HepG2 (cell line): ENCODE measurements around the gene ASCC3. TPM values are rescaled to one million over a fixed set of nuclear protein-coding genes. Genes with fewer than 3 reads are reported as not detected.

Source experiments
- ATAC-seq: fragments of 200-7000 bp; cut with Tn5 transposase; 3 replicates; pipeline ENCODE4 v1.9.1; 2020; ENCODE audit warnings: mild to moderate bottlenecking, moderate library complexity
- BruUV-seq: library from RNA; stranded (reverse); fragments of 400-500 nt; replicated peaks from 2 replicates; lab custom pipeline; 2021; lab: Mats Ljungman, UMichigan
- CTCF ChIA-PET: fragments of 300-600 bp; formaldehyde crosslinking; extraction: SDS; loops from one replicate; lab custom pipeline; 2021; ENCODE audit warnings: low total read pairs, inconsistent platforms, low intra/inter-chr PET ratio; lab: Yijun Ruan, JAX
- POLR2A ChIA-PET: fragments of 350-600 bp; sonication (Branson Sonifier 250); formaldehyde crosslinking; loops from one replicate; lab custom pipeline; 2020; ENCODE audit warnings: antibody characterized with exemption, inconsistent platforms; lab: Yijun Ruan, JAX
- DNase-seq: peaks from one replicate; pipeline ENCODE4 v3.0.0-alpha.2; 2015; ENCODE audit warnings: low spot score
- FAIRE-seq: peaks from 3 replicates; lab custom pipeline; 2011; peaks lifted over from hg19 to GRCh38; lab: Jason Lieb, UNC
- H2AFZ ChIP-seq: one replicate; pipeline ENCODE4 v1.6.1; 2011; ENCODE audit warnings: low read length, inconsistent platforms
- H3K27ac ChIP-seq: fragments of 300-600 bp; 3 replicates; pipeline ENCODE4 v1.8.0; 2011; ENCODE audit warnings: mixed run types, mild to moderate bottlenecking, mixed read lengths, low read length, inconsistent platforms; ENCODE audit not compliant: insufficient read depth; ENCODE audit errors: extremely low read length
- H3K27me3 ChIP-seq, 2 experiments: fragments of 200-600 bp in 1 of 2; 2 replicates in 1 of 2; 3 replicates in 1 of 2; pipeline versions ENCODE4 v1.6.0 to v1.8.0; 2011; ENCODE audit warnings: low read length in 2 of 2, mild to moderate bottlenecking in 2 of 2, moderate library complexity in 2 of 2, inconsistent platforms in 1 of 2; ENCODE audit not compliant: insufficient read depth in 2 of 2, control insufficient read depth in 1 of 2
- H3K36me3 ChIP-seq, 2 experiments: fragments of 200-600 bp in 1 of 2; replicated peaks in 1 of 2; 2 replicates in 1 of 2; 3 replicates in 1 of 2; pipeline versions ENCODE4 v1.5.1 to v1.8.0; 2011; ENCODE audit warnings: low read length in 2 of 2, inconsistent platforms in 1 of 2; ENCODE audit not compliant: insufficient read depth in 2 of 2, control insufficient read depth in 1 of 2
- H3K4me1 ChIP-seq: 2 replicates; pipeline ENCODE4 v1.5.1; 2012; ENCODE audit warnings: low read length, inconsistent platforms; ENCODE audit not compliant: insufficient read depth
- H3K4me2 ChIP-seq: 2 replicates; pipeline ENCODE4 v1.6.0; 2011; ENCODE audit warnings: low read depth, low read length, inconsistent platforms
- H3K4me3 ChIP-seq, 3 experiments: fragments of 200-600 bp in 1 of 3; sonication (generic), shearing (Covaris generic) in 1 of 3; replicated peaks in 1 of 3; 2 replicates each; pipeline ENCODE4 v1.5.1; 2011 to 2016; ENCODE audit warnings: low read length in 3 of 3, inconsistent platforms in 2 of 3, low read depth in 2 of 3, mild to moderate bottlenecking in 2 of 3, control low read depth in 1 of 3, mixed read lengths in 1 of 3; ENCODE audit not compliant: insufficient read depth in 1 of 3
- H3K79me2 ChIP-seq: one replicate; pipeline ENCODE4 v1.6.1; 2011; ENCODE audit warnings: low read length, inconsistent platforms; ENCODE audit not compliant: insufficient read depth
- H3K9ac ChIP-seq: 2 replicates; pipeline ENCODE4 v1.6.0; 2011; ENCODE audit warnings: mild to moderate bottlenecking, low read depth, low read length, inconsistent platforms; ENCODE audit not compliant: insufficient read depth
- H3K9me3 ChIP-seq: 2 replicates; pipeline ENCODE4 v1.5.1; 2012; ENCODE audit warnings: mild to moderate bottlenecking, low read length
- H4K20me1 ChIP-seq: 2 replicates; pipeline ENCODE4 v1.6.0; 2011; ENCODE audit warnings: inconsistent platforms, mild to moderate bottlenecking, low read length, moderate library complexity; ENCODE audit not compliant: insufficient read depth
- ADNP ChIP-seq: sonication (generic); formaldehyde crosslinking; IDR thresholded peaks from 2 replicates; pipeline ENCODE4 v1.4.0; 2020; ENCODE audit warnings: missing genetic modification reagents
- AGO1 ChIP-seq: fragments of 200-400 bp; formaldehyde crosslinking; IDR thresholded peaks from 2 replicates; pipeline ENCODE4 v1.6.1; 2017; ENCODE audit warnings: mild to moderate bottlenecking, low read depth, low read length, moderate library complexity; ENCODE audit not compliant: poor library complexity, severe bottlenecking
- AGO2 ChIP-seq: fragments of 200-400 bp; formaldehyde crosslinking; optimal IDR thresholded peaks from 2 replicates; pipeline ENCODE3; 2017; ENCODE audit warnings: mild to moderate bottlenecking, low read depth, low read length, moderate library complexity
- CTCF ChIP-seq: sonication (generic); formaldehyde crosslinking; IDR thresholded peaks from 2 replicates; pipeline ENCODE4 v1.5.0; 2020; ENCODE audit warnings: mild to moderate bottlenecking, missing genetic modification reagents, moderate library complexity
- DR1 ChIP-seq: sonication (generic); formaldehyde crosslinking; IDR thresholded peaks from 2 replicates; pipeline ENCODE4 v1.8.0; 2021; ENCODE audit warnings: mild to moderate bottlenecking, missing genetic modification reagents, inconsistent platforms
- DZIP1 ChIP-seq: sonication (generic); formaldehyde crosslinking; IDR thresholded peaks from 2 replicates; pipeline ENCODE4 v1.5.0; 2020; ENCODE audit warnings: mild to moderate bottlenecking, missing genetic modification reagents
- FOSL2 ChIP-seq: sonication (generic); formaldehyde crosslinking; IDR thresholded peaks from 2 replicates; pipeline ENCODE4 v1.4.0; 2020; ENCODE audit warnings: missing genetic modification reagents
- FOXA1 ChIP-seq, 2 experiments: fragments of 450-650 bp in 1 of 2; sonication (generic) in 1 of 2; formaldehyde crosslinking in 1 of 2; IDR thresholded peaks; 2 replicates each; pipeline versions ENCODE4 v1.4.0 to v1.6.1; 2016 to 2020; ENCODE audit warnings: missing genetic modification reagents in 1 of 2
- FOXA3 ChIP-seq: IDR thresholded peaks from 2 replicates; pipeline ENCODE4 v1.6.1; 2016; ENCODE audit warnings: missing genetic modification reagents, missing compliant biosample characterization
- HMG20B ChIP-seq: conservative IDR thresholded peaks from 2 replicates; pipeline ENCODE4 v1.6.1; 2016; ENCODE audit warnings: missing genetic modification reagents, missing compliant biosample characterization
- ISL2 ChIP-seq: sonication (generic); formaldehyde crosslinking; IDR thresholded peaks from 2 replicates; pipeline ENCODE4 v1.5.0; 2020; ENCODE audit warnings: missing genetic modification reagents
- KAT8 ChIP-seq: IDR thresholded peaks from 2 replicates; pipeline ENCODE4 v1.6.1; 2016; ENCODE audit warnings: missing genetic modification reagents, missing compliant biosample characterization
- PCBP1 ChIP-seq: fragments of 200-400 bp; formaldehyde crosslinking; IDR thresholded peaks from 2 replicates; pipeline ENCODE4 v1.6.1; 2017; ENCODE audit warnings: mild to moderate bottlenecking, low read depth, low read length, borderline replicate concordance
- SCMH1 ChIP-seq: sonication (generic); formaldehyde crosslinking; IDR thresholded peaks from 2 replicates; pipeline ENCODE4 v1.9.0; 2021; ENCODE audit warnings: missing genetic modification reagents, mild to moderate bottlenecking, borderline replicate concordance
- ZNF136 ChIP-seq: sonication (generic); formaldehyde crosslinking; IDR thresholded peaks from 2 replicates; pipeline ENCODE4 v1.8.1; 2022; ENCODE audit warnings: low read depth, mild to moderate bottlenecking, moderate library complexity, missing genetic modification reagents
- ZNF232 ChIP-seq: sonication (generic); formaldehyde crosslinking; IDR thresholded peaks from 2 replicates; pipeline ENCODE4 v1.4.0; 2020; ENCODE audit warnings: missing genetic modification reagents, borderline replicate concordance
- ZNF264 ChIP-seq: sonication (generic); formaldehyde crosslinking; IDR thresholded peaks from 2 replicates; pipeline ENCODE4 v1.4.0; 2020; ENCODE audit warnings: missing genetic modification reagents
- ZNF296 ChIP-seq: sonication (generic); formaldehyde crosslinking; conservative IDR thresholded peaks from 2 replicates; pipeline ENCODE4 v1.5.0; 2020; ENCODE audit warnings: mild to moderate bottlenecking, missing genetic modification reagents
- ZNF547 ChIP-seq: sonication (generic); formaldehyde crosslinking; IDR thresholded peaks from 2 replicates; pipeline ENCODE4 v1.5.1; 2020; ENCODE audit warnings: mild to moderate bottlenecking, missing genetic modification reagents
- WGBS: methylation state at CpG from one replicate; pipeline ENCODE4 v1.1.6; 2017; ENCODE audit warnings: low lambda C conversion rate; 5-methylcytosine and 5-hydroxymethylcytosine counted together
- in situ Hi-C: cut with HindIII; loops from 2 replicates; pipeline ENCODE4 v1.10.0; 2017; ENCODE audit warnings: low pct_unique_long_range_greater_than_20kb; ENCODE audit not compliant: extremely low pct_ligation_motif_present
- intact Hi-C: fragments of 100-400 bp; cut with micrococcal nuclease; formaldehyde crosslinking; loops from one replicate; pipeline ENCODE4 v1.10.0; 2022; ENCODE audit not compliant: unreplicated experiment
- polyA plus RNA-seq, 8 experiments: library from polyadenylated mRNA; depleted of rRNA in 3 of 8; stranded (reverse) in 7 of 8; unstranded in 1 of 8; fragments of >200 nt; fragmentation: Illumina TruSeq in 4 of 8; extraction: Trizol in 4 of 8; gene quantifications; 2 replicates each; pipeline versions ENCODE4 v1.2.1 to v1.2.3, GENCODE V29; 2011 to 2016; ENCODE audit warnings: low read depth in 4 of 8, missing spikeins in 1 of 8, mixed read lengths in 1 of 8; ENCODE audit not compliant: insufficient read depth in 1 of 8
- total RNA-seq, 5 experiments: library from RNA; depleted of rRNA; stranded (reverse); fragments of >200 nt; fragmentation: Illumina TruSeq; extraction: Trizol; gene quantifications; 2 replicates each; pipeline ENCODE4 v1.2.3, GENCODE V29; 2016; ENCODE audit warnings: low read depth in 1 of 5
- TF ChIP-seq, protein P1 (sequence below): sonication (generic); formaldehyde crosslinking; IDR thresholded peaks from 2 replicates; pipeline ENCODE4 v1.5.1; 2020; ENCODE audit warnings: mild to moderate bottlenecking, missing genetic modification reagents, moderate library complexity

Gene ASCC3
- total and polyA plus RNA-seq, 2 of the 13 experiments (the other 11 are each of a cell fraction or from before 2014, with no cell fraction given): 23.1 to 55.7 TPM

DNA sequence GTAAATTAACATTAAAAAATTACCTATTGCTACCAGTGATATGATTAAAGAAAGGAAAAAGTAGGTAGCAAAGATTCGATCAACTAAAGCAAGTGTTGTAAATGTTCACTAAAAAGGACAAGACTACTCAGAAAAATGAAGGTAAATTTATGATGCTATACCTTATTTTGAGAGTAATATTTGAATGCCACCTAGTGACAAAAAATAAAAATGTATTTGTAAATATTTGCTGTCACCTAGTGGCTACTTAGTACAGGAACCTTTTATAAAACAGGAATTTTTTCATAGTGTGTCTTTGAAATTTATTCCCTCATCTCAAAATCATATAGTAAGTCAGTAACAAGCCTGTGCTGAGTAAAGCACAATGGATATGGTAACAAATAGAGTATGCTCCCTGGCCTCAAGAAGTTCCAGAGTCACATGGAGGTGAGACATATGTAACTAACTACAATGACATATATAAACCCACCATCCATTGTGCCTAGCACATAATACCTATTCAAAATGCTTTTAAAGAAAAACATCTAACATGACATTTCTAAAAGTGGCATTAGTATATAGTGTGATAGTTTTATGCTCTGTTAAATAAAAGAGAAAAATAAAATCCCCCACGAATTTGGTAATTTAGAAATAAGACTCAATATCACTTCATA lies 223.3 kb downstream of the ASCC3 start:
- H4K20me1 ChIP-seq: no peaks in the 10 kb centered on the region
- no peaks in the 10 kb centered on the region for H3K27me3 ChIP-seq
- WGBS: 86% methylated on average over 2 of the region's 2 CpGs
- no peak for FAIRE-seq
- CTCF ChIA-PET: interaction anchor here (0.9 kb wide), 1 partner anchor 551 kb away, joined by 4 read pairs; no protein-coding TSS in a partner anchor
- H3K4me2 ChIP-seq: no peak overlapping the region
- no peak for DNase-seq
- 0 out of 3 replicates have a peak, but pooled peaks have one; percentile 41 for ATAC-seq
- no peak overlapping the region for H3K9ac ChIP-seq
- intact Hi-C loops (loop anchor here (2.0 to 10.0 kb wide), 3 partner anchors 331 to 793 kb away; no protein-coding TSS in a partner anchor), in situ Hi-C loops (no loop called here)
- no peaks in the 10 kb centered on the region; a peak in 1 of 5 replicates for H3K36me3 ChIP-seq
- H3K79me2 ChIP-seq: no peaks in the 10 kb centered on the region
- no TSS peak for BruUV-seq
- no peak overlapping the region for H3K27ac ChIP-seq
- no peaks in the 10 kb centered on the region for H3K9me3 ChIP-seq
- POLR2A ChIA-PET: no interaction called here
- H2AFZ ChIP-seq: no peak overlapping the region
- no peaks in the 10 kb centered on the region for H3K4me1 ChIP-seq
- H3K4me3 ChIP-seq: no peak overlapping the region
- TF ChIP-seq ZNF296 (CRISPR knock-in tag): no peak
- TF ChIP-seq, protein P1, sequence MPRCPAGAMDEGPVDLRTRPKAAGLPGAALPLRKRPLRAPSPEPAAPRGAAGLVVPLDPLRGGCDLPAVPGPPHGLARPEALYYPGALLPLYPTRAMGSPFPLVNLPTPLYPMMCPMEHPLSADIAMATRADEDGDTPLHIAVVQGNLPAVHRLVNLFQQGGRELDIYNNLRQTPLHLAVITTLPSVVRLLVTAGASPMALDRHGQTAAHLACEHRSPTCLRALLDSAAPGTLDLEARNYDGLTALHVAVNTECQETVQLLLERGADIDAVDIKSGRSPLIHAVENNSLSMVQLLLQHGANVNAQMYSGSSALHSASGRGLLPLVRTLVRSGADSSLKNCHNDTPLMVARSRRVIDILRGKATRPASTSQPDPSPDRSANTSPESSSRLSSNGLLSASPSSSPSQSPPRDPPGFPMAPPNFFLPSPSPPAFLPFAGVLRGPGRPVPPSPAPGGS (CRISPR knock-in tag): no peak
- TF ChIP-seq ZNF136 (CRISPR knock-in tag): no peak
- no peak for TF ChIP-seq ISL2 (CRISPR knock-in tag)
- TF ChIP-seq SCMH1 (CRISPR knock-in tag): no peak
- no peak for TF ChIP-seq ZNF547 (CRISPR knock-in tag)
- TF ChIP-seq FOSL2: no peak
- TF ChIP-seq ZNF264 (CRISPR knock-in tag): no peak
- no peak for TF ChIP-seq ADNP (CRISPR knock-in tag)
- TF ChIP-seq AGO2: no peak
- peak; percentile 31; the same call in 1 of the 2 replicates for TF ChIP-seq CTCF (CRISPR knock-in tag)
- no peak for TF ChIP-seq FOXA1 (IDR thresholded peaks at IDR 0.05)
- TF ChIP-seq FOXA1 (CRISPR knock-in tag; IDR thresholded peaks at IDR 0.05): peak; percentile 39; the same call in 1 of the 2 replicates
- TF ChIP-seq FOXA3: 0 out of 2 replicates have a peak, but pooled peaks have one; percentile 14
- no peak for TF ChIP-seq HMG20B (CRISPR knock-in tag)
- no peak for TF ChIP-seq KAT8 (CRISPR knock-in tag)
- TF ChIP-seq AGO1: no peak
- no peak for TF ChIP-seq DZIP1
- TF ChIP-seq DR1 (CRISPR knock-in tag): no peak
- TF ChIP-seq ZNF232 (CRISPR knock-in tag): no peak
- TF ChIP-seq PCBP1: no peak
